HepG2 (cell line): ENCODE data around the gene AP1M1. TPM values are rescaled to one million over a fixed set of nuclear protein-coding genes. Genes with fewer than 3 reads are reported as not detected.
A peak's percentile ranks its signal among the peaks of the same experiment; 100 is the strongest.

ENCODE experiments used
- BORCS8-MEF2B ChIP-seq: sonication (generic); formaldehyde crosslinking; IDR thresholded peaks from 2 replicates; pipeline ENCODE4 v1.8.0; 2022; ENCODE audit warnings: mild to moderate bottlenecking, missing genetic modification reagents
- CREM ChIP-seq, 2 experiments: sonication (generic) in 1 of 2; formaldehyde crosslinking in 1 of 2; IDR thresholded peaks; 2 replicates each; pipeline versions ENCODE4 v1.4.0 to v1.6.1; 2016 to 2020; ENCODE audit warnings: antibody characterized with exemption in 1 of 2, mild to moderate bottlenecking in 1 of 2, missing genetic modification reagents in 1 of 2
- FOSL1 ChIP-seq: sonication (generic); formaldehyde crosslinking; IDR thresholded peaks from 2 replicates; pipeline ENCODE4 v1.9.0; 2021; ENCODE audit warnings: missing genetic modification reagents, borderline replicate concordance
- HHEX ChIP-seq: IDR thresholded peaks from 2 replicates; pipeline ENCODE4 v1.6.1; 2016; ENCODE audit warnings: control low read depth
- MIER3 ChIP-seq: IDR thresholded peaks from 2 replicates; pipeline ENCODE4 v1.6.1; 2016; ENCODE audit warnings: missing compliant biosample characterization, borderline replicate concordance
- NFKB2 ChIP-seq: sonication (generic); formaldehyde crosslinking; IDR thresholded peaks from 2 replicates; pipeline ENCODE4 v1.4.0; 2020; ENCODE audit warnings: missing genetic modification reagents, borderline replicate concordance
- NFYC ChIP-seq: IDR thresholded peaks from 2 replicates; pipeline ENCODE4 v1.6.1; 2016; ENCODE audit warnings: missing genetic modification reagents, missing compliant biosample characterization
- RXRA ChIP-seq: sonication (generic); formaldehyde crosslinking; IDR thresholded peaks from 2 replicates; pipeline ENCODE4 v1.5.1; 2020; ENCODE audit warnings: missing genetic modification reagents
- SOX13 ChIP-seq, 3 experiments: fragments of 450-650 bp in 1 of 3; sonication (generic) in 1 of 3; formaldehyde crosslinking in 1 of 3; IDR thresholded peaks in 2 of 3; conservative IDR thresholded peaks in 1 of 3; 2 replicates each; pipeline versions ENCODE4 v1.5.0 to v1.6.1; 2016 to 2020; ENCODE audit warnings: antibody characterized with exemption in 1 of 3, mild to moderate bottlenecking in 1 of 3, missing compliant biosample characterization in 1 of 3, missing genetic modification reagents in 1 of 3, moderate library complexity in 1 of 3
- ZFP41 ChIP-seq: sonication (generic); formaldehyde crosslinking; IDR thresholded peaks from 2 replicates; pipeline ENCODE4 v1.4.0; 2020; ENCODE audit warnings: mild to moderate bottlenecking, missing genetic modification reagents, borderline replicate concordance
- ZNF224 ChIP-seq: sonication (generic); formaldehyde crosslinking; IDR thresholded peaks from 2 replicates; pipeline ENCODE4 v1.5.0; 2020; ENCODE audit warnings: mild to moderate bottlenecking, missing genetic modification reagents
- ZNF350 ChIP-seq: sonication (generic); formaldehyde crosslinking; IDR thresholded peaks from 2 replicates; pipeline ENCODE4 v1.4.0; 2020; ENCODE audit warnings: mild to moderate bottlenecking, low read depth, missing genetic modification reagents, borderline replicate concordance
- ZNF501 ChIP-seq: sonication (generic); formaldehyde crosslinking; IDR thresholded peaks from 2 replicates; pipeline ENCODE4 v1.5.1; 2020; ENCODE audit warnings: mild to moderate bottlenecking, moderate library complexity, missing genetic modification reagents
- ZNF605 ChIP-seq: sonication (generic); formaldehyde crosslinking; IDR thresholded peaks from 2 replicates; pipeline ENCODE4 v1.8.0; 2022; ENCODE audit warnings: mild to moderate bottlenecking, missing genetic modification reagents
- ZNF616 ChIP-seq: sonication (generic); formaldehyde crosslinking; IDR thresholded peaks from 2 replicates; pipeline ENCODE4 v1.5.0; 2020; ENCODE audit warnings: low read depth, mild to moderate bottlenecking, missing genetic modification reagents
- ZNF788 ChIP-seq: sonication (generic); formaldehyde crosslinking; IDR thresholded peaks from 2 replicates; pipeline ENCODE4 v1.5.0; 2020; ENCODE audit warnings: mild to moderate bottlenecking, missing genetic modification reagents, borderline replicate concordance
- polyA plus RNA-seq, 8 experiments: library from polyadenylated mRNA; depleted of rRNA in 3 of 8; stranded (reverse) in 7 of 8; unstranded in 1 of 8; fragments of >200 nt; fragmentation: Illumina TruSeq in 4 of 8; extraction: Trizol in 4 of 8; gene quantifications; 2 replicates each; pipeline versions ENCODE4 v1.2.1 to v1.2.3, GENCODE V29; 2011 to 2016; ENCODE audit warnings: low read depth in 4 of 8, missing spikeins in 1 of 8, mixed read lengths in 1 of 8; ENCODE audit not compliant: insufficient read depth in 1 of 8
- total RNA-seq, 5 experiments: library from RNA; depleted of rRNA; stranded (reverse); fragments of >200 nt; fragmentation: Illumina TruSeq; extraction: Trizol; gene quantifications; 2 replicates each; pipeline ENCODE4 v1.2.3, GENCODE V29; 2016; ENCODE audit warnings: low read depth in 1 of 5
- TF ChIP-seq, protein P1 (sequence below), 2 experiments: sonication (generic) in 1 of 2; formaldehyde crosslinking in 1 of 2; IDR thresholded peaks; 2 replicates each; pipeline versions ENCODE4 v1.4.0 to v1.6.1; 2016 to 2020; ENCODE audit warnings: borderline replicate concordance in 1 of 2, low read depth in 1 of 2, mild to moderate bottlenecking in 1 of 2, missing genetic modification reagents in 1 of 2
- TF ChIP-seq, protein P2 (sequence below): sonication (generic); formaldehyde crosslinking; IDR thresholded peaks from 2 replicates; pipeline ENCODE4 v1.4.0; 2020; ENCODE audit warnings: mild to moderate bottlenecking, missing genetic modification reagents

The AP1M1 gene
- total and polyA plus RNA-seq, 2 of the 13 experiments (the other 11 are each of a cell fraction or from before 2014, with no cell fraction given) = 34.4 to 46.1 TPM

DNA sequence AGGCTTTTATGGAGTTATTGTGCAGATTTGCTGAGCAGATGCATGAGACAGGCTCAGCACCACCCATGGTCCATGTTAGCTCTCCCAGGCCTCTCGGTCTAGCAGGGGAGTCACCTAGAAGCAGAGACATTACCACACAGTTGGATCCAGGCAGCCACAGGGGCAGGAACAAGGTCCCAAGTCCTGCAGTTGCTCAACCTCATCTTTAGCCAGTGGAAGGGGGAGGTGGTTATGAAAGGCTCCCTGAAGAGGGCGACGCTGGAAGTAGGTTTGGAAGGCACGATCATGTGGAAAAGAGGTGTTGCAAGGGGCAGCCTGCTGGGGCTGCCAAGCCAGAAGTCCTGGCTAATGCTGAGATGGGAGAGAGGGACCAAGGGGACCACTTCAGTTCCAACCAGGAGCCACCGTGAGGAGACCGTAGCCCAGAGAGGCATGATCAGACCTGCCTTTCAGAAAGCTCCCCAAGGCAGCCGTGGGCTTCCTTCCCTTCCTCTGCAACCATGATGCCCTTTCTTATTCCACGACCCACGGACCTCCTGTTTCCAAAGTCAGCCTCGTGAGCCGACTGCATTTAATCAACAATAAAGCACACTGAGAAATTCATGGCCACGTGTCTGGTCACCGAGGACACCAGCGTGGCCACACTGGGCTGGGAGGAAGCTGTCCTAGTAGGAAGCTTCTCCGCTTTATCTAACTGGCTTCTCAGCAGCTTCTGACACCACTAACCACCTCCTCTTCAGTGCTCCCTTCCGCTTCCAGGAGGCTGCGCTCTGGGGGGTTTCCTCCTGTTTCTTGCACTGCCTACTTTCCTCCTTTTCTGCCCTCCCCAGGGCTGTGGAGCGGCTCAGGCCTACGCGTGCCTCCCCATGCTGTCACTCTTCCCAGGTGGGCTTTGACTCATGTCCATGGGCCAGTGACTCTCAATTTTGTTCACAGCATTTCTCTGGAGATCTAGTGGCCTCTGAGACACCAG, 2.6 kb downstream of the AP1M1 start (continued):
- TF ChIP-seq, protein P1, sequence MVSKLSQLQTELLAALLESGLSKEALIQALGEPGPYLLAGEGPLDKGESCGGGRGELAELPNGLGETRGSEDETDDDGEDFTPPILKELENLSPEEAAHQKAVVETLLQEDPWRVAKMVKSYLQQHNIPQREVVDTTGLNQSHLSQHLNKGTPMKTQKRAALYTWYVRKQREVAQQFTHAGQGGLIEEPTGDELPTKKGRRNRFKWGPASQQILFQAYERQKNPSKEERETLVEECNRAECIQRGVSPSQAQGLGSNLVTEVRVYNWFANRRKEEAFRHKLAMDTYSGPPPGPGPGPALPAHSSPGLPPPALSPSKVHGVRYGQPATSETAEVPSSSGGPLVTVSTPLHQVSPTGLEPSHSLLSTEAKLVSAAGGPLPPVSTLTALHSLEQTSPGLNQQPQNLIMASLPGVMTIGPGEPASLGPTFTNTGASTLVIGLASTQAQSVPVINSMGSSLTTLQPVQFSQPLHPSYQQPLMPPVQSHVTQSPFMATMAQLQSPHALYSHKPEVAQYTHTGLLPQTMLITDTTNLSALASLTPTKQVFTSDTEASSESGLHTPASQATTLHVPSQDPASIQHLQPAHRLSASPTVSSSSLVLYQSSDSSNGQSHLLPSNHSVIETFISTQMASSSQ (IDR thresholded peaks at IDR 0.05; ENCODE audit: low read depth) = no peak
- TF ChIP-seq, protein P1 (CRISPR knock-in tag; IDR thresholded peaks at IDR 0.05; ENCODE audit: borderline replicate concordance) = peak; percentile 55; the same call in 1 of the 2 replicates
- TF ChIP-seq ZNF501 (CRISPR knock-in tag) = 0 out of 2 replicates have a peak, but pooled peaks have one; percentile 49
- no peak; the same call in 1 of the 2 replicates for TF ChIP-seq ZFP41 (CRISPR knock-in tag)
- TF ChIP-seq ZNF616 = no peak; the same call in 1 of the 2 replicates
- TF ChIP-seq BORCS8-MEF2B = 0 out of 2 replicates have a peak, but pooled peaks have one; percentile 46
- peak; percentile 15; the same call in 1 of the 2 replicates for TF ChIP-seq ZNF605 (CRISPR knock-in tag)
- TF ChIP-seq SOX13 (IDR thresholded peaks at IDR 0.05) = no peak
- peak in 1 of 2 experiments; percentile 72; a peak in 2 of 4 replicates for TF ChIP-seq SOX13 (CRISPR knock-in tag; conservative IDR thresholded peaks at IDR 0.05 in 1 of 2, IDR thresholded peaks at IDR 0.05 in 1 of 2)
- TF ChIP-seq NFYC = no peak
- no peak for TF ChIP-seq HHEX (CRISPR knock-in tag)
- peak; percentile 59; the same call in 1 of the 2 replicates for TF ChIP-seq CREM (IDR thresholded peaks at IDR 0.05)
- TF ChIP-seq CREM (CRISPR knock-in tag; IDR thresholded peaks at IDR 0.05) = no peak
- TF ChIP-seq FOSL1 = no peak
- peak; percentile 82 for TF ChIP-seq RXRA (CRISPR knock-in tag)
- TF ChIP-seq MIER3 (CRISPR knock-in tag) = peak; percentile 83; the same call in 1 of the 2 replicates
- no peak for TF ChIP-seq ZNF224 (CRISPR knock-in tag)
- peak; percentile 47; the same call in 1 of the 2 replicates for TF ChIP-seq ZNF788 (CRISPR knock-in tag)
- TF ChIP-seq, protein P2, sequence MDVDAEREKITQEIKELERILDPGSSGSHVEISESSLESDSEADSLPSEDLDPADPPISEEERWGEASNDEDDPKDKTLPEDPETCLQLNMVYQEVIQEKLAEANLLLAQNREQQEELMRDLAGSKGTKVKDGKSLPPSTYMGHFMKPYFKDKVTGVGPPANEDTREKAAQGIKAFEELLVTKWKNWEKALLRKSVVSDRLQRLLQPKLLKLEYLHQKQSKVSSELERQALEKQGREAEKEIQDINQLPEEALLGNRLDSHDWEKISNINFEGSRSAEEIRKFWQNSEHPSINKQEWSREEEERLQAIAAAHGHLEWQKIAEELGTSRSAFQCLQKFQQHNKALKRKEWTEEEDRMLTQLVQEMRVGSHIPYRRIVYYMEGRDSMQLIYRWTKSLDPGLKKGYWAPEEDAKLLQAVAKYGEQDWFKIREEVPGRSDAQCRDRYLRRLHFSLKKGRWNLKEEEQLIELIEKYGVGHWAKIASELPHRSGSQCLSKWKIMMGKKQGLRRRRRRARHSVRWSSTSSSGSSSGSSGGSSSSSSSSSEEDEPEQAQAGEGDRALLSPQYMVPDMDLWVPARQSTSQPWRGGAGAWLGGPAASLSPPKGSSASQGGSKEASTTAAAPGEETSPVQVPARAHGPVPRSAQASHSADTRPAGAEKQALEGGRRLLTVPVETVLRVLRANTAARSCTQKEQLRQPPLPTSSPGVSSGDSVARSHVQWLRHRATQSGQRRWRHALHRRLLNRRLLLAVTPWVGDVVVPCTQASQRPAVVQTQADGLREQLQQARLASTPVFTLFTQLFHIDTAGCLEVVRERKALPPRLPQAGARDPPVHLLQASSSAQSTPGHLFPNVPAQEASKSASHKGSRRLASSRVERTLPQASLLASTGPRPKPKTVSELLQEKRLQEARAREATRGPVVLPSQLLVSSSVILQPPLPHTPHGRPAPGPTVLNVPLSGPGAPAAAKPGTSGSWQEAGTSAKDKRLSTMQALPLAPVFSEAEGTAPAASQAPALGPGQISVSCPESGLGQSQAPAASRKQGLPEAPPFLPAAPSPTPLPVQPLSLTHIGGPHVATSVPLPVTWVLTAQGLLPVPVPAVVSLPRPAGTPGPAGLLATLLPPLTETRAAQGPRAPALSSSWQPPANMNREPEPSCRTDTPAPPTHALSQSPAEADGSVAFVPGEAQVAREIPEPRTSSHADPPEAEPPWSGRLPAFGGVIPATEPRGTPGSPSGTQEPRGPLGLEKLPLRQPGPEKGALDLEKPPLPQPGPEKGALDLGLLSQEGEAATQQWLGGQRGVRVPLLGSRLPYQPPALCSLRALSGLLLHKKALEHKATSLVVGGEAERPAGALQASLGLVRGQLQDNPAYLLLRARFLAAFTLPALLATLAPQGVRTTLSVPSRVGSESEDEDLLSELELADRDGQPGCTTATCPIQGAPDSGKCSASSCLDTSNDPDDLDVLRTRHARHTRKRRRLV = no peak
- TF ChIP-seq NFKB2 (CRISPR knock-in tag) = no peak
- peak; percentile 75; the same call in 1 of the 2 replicates for TF ChIP-seq ZNF350 (CRISPR knock-in tag)
